ENCODE results near the gene SETX.

Gene SETX

DNA sequence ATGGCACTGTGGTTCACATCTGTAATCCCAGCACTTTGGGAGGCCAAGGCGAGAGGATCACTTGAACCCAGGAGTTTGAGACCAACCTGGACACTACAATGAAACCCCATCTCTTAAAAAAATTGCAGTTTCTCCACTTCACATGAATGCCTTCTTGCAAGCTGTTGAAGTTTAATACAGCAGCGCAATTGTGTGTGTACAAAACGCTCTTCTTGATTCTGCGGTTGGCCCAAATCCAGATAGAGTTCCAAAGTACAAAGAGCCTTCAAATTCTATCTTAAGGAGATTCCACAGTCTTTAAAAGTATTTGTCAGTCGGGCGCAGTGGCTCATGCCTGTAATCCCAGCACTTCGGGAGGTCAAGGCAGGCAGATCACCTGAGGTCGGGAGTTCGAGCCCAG, 9.3 kb upstream of the SETX start:
- no peak overlapping the region for H3K4me3 ChIP-seq (ENCODE audit: low read depth, low read length)
- DNase-seq (ENCODE audit: low read depth) = no peak
- TF ChIP-seq, protein P1, sequence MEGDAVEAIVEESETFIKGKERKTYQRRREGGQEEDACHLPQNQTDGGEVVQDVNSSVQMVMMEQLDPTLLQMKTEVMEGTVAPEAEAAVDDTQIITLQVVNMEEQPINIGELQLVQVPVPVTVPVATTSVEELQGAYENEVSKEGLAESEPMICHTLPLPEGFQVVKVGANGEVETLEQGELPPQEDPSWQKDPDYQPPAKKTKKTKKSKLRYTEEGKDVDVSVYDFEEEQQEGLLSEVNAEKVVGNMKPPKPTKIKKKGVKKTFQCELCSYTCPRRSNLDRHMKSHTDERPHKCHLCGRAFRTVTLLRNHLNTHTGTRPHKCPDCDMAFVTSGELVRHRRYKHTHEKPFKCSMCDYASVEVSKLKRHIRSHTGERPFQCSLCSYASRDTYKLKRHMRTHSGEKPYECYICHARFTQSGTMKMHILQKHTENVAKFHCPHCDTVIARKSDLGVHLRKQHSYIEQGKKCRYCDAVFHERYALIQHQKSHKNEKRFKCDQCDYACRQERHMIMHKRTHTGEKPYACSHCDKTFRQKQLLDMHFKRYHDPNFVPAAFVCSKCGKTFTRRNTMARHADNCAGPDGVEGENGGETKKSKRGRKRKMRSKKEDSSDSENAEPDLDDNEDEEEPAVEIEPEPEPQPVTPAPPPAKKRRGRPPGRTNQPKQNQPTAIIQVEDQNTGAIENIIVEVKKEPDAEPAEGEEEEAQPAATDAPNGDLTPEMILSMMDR (IDR thresholded peaks at IDR 0.05; ENCODE audit: low read depth, low read length, missing control alignments) = no peak
- in situ Hi-C loops (cut with HindIII; ENCODE audit: low sequenced_read_pairs) = no loop called here

DNA sequence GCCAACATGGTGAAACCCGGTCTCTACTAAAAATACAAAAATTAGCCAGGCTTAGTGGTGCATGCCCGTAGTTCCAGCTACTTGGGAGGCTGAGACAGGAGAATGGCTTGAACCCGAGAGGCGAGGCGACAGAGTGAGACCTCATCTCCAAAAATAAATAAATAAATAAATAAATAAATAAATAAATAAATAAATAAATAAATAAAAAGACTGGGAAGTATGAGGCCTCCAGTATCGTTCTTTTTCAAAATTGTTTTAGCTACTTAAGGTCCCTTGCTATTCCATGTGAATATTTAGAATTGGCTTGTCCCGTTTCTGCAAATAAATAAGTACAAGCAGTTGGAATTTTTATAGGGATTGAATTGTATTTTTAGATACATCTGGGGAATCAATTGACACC, 3.0 kb upstream of the SETX start:
- TF ChIP-seq, protein P1 (IDR thresholded peaks at IDR 0.05; ENCODE audit: low read depth, low read length, missing control alignments) = no peak
- H3K4me3 ChIP-seq (ENCODE audit: low read depth, low read length) = no peak overlapping the region
- in situ Hi-C loops (cut with HindIII; ENCODE audit: low sequenced_read_pairs) = no loop called here
- no peak for DNase-seq (ENCODE audit: low read depth)

DNA sequence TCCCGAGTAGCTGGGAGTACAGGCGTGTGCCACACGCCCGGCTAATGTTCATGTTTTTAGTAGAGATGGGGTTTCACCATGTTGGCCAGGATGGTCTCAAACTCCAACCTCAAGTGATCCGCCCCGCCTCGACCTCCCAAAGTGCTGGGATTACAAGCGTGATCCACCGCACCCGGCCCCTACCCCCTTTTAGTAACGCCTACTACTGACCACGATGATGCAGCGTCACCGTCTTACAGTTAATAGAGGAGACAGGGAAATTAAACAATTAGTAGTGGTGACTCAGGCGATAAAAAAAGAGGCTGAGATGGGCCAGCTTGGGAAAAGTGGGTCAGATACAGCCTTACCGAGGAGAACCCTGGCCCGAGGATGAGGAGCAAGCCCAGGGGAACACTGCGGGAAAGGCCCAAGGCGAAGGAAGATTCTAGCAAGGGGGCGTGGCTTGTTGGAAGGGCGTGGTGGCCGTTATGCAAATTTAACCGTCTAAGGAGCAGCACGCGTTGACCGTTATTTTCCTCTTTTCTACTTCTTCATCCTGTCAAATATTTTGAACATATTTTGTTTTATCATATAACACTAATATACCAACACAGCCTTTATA, 1.6 kb upstream of the SETX start:
- TF ChIP-seq, protein P1 (IDR thresholded peaks at IDR 0.05; ENCODE audit: low read depth, low read length, missing control alignments) = no peak
- no peak for DNase-seq (ENCODE audit: low read depth)
- H3K4me3 ChIP-seq (ENCODE audit: low read depth, low read length) = no peak overlapping the region
- in situ Hi-C loops (cut with HindIII; ENCODE audit: low sequenced_read_pairs) = no loop called here

DNA sequence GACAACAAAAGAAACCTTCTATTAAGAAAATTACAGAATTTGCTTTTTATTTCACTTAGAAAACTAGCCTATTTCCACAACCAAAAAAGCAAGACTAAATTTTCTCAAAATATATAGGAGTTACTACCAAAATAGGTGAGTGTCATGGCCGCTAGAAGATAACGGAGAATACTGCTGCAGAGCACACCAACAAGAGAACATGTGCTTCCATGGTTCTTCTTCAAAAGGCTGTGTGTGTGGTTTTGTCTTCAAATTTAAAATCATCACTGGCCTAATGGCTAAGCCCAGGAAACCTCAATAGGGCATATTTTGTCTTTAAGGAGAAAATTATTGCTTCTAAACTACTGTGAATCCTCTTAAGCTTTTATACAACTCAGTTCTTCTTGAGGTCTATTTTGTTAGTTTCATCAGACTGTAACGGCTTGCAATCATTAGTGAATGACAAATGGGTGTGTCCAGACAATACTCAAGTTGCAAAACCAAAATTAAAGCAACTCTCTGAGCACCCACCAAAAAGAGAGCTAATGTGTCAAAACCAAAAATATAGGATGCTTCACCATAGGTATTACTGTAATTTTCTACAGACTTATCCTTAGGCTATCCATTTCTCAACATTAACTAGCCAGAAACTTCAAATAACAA, 3.3 kb downstream of the SETX start:
- H3K4me3 ChIP-seq (ENCODE audit: low read depth, low read length) = no peak overlapping the region
- TF ChIP-seq, protein P1 (IDR thresholded peaks at IDR 0.05; ENCODE audit: low read depth, low read length, missing control alignments) = no peak
- DNase-seq (ENCODE audit: low read depth) = no peak
- in situ Hi-C loops (cut with HindIII; ENCODE audit: low sequenced_read_pairs) = no loop called here

DNA sequence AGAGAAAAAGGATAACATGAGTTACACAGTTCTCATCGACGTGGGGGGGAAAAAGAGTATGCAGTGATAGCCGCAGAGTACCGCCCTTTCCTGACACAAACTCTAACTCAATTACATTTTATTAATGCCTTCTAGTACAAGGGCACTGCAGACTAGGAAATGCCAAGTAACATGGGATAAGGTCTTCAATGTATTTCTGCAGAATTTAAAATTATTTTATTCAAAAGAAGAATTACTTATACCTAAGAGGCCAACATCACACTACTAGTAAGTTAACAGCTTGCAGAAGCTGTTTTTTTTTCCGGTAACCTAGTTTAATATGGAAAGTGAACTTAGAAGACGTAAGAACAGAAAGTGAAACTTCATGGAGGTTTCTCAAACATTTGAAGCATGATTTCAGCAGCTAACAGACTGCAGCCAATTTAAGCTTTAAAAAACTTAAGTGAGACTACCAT, 3.9 kb downstream of the SETX start:
- TF ChIP-seq, protein P1 (IDR thresholded peaks at IDR 0.05; ENCODE audit: low read depth, low read length, missing control alignments) = no peak
- no peak for DNase-seq (ENCODE audit: low read depth)
- H3K4me3 ChIP-seq (ENCODE audit: low read depth, low read length) = no peak overlapping the region
- in situ Hi-C loops (cut with HindIII; ENCODE audit: low sequenced_read_pairs) = no loop called here

DNA sequence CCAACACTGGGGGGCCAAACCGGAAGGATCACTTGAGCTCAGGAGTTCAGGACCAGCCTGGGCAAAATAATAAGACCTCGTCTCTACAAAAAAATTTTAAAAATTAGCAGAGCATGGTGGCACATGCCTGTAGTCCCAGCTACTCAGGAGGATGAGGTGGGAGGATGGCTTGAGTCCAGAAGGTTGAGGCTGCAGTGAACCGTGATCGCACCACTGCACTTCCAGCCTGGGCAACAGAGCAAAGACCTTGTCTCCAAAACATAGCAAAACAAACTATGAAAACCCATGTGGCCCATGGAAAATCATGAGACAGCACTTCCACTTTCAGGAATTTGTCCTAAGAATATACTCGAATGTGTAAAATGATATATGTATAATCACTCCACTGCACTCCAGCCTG, 6.1 kb downstream of the SETX start:
- H3K4me3 ChIP-seq (ENCODE audit: low read depth, low read length) = no peak overlapping the region
- TF ChIP-seq, protein P1 (IDR thresholded peaks at IDR 0.05; ENCODE audit: low read depth, low read length, missing control alignments) = no peak
- DNase-seq (ENCODE audit: low read depth) = no peak
- in situ Hi-C loops (cut with HindIII; ENCODE audit: low sequenced_read_pairs) = no loop called here
